Stimulated activated CD4-positive, alpha-beta T cell treated with anti-CD3 and anti-CD28 coated beads, Interleukin-1b, Interleukin-23, amount 100 ng/mL, for 1 hour (primary cell): Measurements from ENCODE around the gene CSF3R.

Experiments
- DNase-seq, 2 donors: peaks; one replicate each; pipeline ENCODE4 v3.0.0-alpha.2; 2020; ENCODE audit warnings: low read depth in 2 of 2

The CSF3R gene

DNA sequence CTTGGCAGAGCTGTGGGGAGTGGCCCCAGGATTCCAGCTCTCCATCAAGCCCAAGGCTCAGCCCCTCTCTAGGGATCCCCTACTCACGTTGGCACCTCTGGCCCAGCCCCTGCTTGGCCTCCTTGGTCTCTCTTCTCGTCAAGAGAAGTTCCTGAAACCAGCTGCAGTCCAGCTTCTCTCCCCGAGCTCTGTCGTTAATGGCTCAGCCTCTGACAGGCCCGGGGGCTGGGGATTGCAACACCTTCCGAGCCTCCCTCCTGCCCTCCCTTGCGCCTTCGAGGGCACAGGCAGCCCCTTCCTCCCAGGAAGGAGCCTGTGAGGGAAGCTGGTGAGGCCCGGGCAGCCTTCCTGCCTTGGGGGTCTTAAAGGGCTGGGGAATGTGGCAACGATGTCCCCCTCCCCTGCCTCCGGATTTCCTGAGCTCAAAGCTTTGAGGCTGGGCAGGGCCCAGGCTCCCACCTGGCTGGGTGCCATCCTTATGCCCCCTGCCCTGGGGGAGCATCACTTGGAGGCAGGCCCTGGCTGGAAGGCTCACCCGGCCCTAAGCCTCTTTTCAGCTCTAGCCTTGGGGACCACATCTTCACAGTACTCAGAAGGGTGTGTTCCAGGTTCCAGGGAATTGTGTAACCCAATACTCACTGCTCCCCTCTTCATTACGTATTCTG is at the start of gene CSF3R:
TSS of gene CSF3R (minus strand) at position 190 of the 665 bp plus-strand sequence. CDS start 3,417 bp downstream, outside the sequence.
- DNase-seq: no peak

DNA sequence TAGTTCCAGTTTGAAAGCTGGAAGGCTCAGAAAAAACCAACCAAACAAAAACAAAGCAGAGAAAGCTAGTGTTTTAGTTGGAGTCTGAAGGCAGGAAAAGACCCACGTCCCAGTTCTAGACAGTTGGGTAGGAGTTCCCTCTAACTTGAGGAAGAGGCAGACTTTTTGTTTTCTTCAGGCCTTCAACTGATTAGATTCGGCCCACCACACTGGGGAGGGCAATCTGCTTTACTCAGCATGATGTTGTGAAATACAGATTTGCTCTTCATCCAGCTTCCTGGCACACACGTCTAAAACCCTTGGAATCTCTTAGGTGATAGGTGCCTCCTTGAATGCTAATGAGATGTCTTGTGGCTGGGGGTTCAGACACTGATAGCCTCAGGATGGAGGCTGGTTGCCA is 49.1 kb upstream of the CSF3R start:
- no peak for DNase-seq

DNA sequence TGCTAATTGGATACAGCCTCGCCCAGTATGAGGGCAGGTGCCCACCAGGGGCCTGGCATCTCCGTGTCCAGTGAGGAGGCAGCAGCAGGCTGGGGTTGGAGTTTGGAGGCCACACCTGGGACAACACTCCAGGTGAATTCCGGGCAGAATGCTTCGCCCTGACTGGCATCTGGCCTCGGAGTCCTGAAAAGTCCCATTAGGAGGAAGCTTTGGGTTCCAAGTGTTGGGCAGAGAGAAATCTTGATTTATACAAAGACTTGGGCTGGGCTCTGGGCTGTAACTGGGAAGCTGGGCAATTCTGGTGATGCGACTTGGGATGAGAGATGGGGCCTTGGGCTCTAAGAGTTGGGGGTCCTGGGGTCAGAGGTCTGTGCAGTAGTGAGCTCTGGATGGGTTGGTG is 48.1 kb upstream of the CSF3R start:
- no peak for DNase-seq

DNA sequence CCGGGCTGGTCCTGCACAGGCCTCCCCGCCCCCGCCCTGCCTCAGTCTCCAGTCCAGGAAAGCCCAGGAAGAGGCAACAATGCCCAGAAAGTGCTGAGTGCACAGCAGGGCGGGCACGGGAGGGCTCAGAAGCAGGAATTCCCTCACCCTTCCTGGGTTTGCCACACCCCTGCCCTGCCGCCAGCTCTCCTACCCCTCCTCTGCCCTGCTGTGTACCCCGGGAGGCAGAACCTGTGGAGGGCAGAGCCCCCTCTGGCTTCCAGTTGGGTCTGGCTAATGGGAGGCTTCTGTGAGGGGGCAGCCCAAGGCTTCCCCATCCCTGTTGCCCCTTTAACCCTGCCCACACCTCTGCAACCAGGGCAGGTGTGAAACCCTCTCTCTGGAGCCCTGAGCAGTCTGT is 47.5 kb upstream of the CSF3R start:
- DNase-seq: no peak

DNA sequence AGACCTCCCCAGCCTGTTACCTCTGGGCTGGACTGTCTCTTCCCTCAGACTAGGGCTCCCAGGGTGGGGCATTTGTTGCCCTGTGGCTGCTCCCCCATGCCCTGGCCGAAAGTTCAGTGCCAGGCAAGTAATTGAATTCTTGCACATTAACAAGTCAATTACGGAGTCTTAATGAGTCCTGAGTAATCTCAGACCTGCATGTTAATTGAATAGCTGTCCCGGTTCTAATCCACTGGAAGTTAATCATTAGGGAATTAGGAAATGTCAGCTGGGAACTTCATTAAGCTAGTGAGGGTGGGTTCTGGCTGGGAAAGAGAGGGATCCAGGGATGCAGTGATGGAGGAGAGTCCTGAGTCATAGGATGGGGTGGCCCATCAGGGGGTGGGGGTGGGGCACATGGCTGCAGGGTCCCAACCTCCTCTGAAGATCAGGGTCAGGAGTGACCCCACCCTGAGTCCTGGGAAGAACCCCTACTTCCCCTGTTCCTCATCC is 47.1 kb upstream of the CSF3R start:
- no peak for DNase-seq

DNA sequence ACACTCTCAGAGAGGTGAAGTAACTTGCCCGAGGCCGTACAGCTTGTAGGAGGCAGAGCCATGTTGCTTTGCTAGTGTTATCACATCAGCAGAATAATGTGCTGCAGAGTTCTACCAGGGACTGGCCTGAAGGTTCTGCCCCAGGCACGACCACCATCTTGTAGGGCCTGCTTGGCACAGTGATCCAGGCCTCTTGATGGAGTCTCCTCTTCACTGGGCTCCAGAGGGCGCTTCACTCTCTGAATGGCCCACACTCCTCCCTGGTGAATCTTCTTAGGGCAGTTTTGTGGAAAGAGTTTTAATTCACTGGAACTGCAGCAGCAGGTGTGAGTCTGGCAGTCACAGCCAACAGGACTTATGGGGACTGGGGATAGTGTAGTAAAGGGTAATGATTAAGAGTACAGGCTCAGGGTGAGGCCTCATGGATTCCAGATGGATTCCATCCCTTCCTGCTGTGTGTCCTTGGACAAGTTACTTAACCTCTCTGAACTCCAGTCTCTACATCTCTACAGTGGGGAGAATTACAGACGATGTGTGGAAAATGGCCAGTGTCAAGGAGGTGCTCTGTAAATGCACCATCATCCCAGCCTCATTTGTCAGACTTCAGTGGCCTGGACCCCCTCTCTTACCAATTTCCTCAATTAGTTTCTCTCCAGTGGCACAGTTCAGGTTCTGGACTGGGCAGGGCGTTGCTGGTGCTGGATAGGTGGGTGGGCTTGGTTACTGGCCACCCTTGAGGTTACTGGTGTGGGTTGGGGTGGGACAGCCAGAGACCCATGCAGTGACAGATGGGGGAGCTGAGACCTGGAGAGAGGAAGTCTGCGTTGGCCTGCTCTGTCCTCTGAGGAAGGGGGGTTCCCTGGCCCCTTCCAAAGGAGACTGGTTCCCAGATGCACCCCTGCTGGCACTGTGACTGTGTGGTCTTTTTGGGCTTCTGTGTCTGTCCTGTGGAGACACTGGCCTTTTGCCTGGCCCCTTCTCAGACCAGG is 45.9 kb upstream of the CSF3R start:
- no peak for DNase-seq

DNA sequence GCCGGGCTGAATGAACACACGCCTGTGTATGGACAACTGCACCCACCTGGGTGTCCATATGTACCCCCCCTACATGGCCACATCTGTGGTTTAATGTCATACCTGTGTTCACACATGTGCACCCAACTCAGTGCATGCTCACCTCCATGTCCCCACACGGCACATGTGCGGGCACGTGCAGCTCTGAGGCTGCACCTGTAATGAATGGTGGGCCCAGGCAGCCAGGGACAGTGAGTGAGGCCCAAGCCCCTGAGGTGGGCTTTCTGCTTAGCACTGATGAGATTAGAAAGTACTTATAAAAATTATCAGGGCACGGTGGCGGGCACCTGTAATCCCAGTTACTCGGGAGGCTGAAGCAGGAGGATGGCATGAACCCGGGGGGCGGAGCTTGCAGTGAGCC is 42.5 kb upstream of the CSF3R start:
- DNase-seq: no peak

DNA sequence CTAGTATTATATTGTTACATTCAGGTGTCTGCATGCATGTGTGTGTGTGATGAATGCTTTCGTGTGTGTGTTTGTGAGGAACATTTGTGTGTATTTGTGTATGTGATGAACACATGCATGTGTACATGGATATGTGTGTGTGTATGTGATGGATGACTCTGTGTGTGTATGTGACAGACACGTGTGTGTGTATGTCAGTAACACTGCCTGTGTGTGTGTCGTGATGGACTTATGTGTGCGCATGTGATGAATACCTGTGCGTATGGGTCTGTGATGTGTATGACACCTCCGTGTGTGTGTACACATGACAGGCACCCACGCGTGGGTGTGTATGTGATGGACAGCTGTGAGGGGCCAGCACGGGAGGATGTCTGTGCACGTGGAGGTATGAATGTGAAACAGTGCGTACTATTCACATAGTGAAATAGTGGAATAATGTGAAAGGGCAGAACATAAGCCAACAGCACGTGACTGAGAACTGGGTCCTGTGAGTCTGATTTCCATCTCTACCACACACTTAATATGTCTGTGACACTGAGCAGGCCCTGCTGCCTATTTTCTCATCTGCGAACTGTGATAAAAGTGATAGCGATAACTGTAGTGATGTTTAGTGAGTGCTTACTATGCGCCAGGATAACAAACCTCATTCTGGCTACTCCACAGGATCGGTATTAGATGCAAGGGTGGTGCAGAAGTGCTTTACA is 41.8 kb upstream of the CSF3R start:
- no peak for DNase-seq

DNA sequence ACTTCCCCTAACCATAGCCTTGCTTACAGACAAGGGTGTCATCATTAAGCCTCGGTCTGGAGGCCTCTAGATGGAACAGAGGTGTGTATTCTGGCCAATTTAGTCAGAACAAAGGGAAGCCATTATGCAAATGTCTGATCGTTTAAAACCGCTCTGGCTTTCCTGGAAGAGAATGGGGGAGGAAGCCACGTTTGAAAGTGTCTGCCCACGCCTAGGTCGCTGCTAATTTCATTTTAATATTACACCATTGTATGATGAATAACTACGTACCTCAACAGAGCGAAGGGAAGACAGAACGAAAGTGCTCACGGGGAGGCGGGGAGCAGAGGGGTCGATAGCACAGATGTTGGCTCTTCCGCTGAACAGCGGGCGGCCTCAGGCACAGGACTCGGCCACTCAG is 41.1 kb upstream of the CSF3R start:
- no peak for DNase-seq

DNA sequence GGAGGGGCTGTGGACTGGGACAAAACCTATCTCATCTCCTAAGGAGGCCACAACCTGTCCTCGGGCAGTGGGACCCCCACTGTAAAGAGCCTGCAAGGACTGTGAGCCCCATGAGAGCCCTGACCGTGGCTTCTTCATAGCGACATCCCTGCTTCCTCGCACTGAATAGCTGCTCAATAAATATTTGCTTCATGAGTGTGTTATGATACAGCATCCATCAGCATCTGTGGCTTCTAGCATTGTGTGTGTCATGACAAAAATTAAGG is 40.5 kb upstream of the CSF3R start:
- no peak for DNase-seq

DNA sequence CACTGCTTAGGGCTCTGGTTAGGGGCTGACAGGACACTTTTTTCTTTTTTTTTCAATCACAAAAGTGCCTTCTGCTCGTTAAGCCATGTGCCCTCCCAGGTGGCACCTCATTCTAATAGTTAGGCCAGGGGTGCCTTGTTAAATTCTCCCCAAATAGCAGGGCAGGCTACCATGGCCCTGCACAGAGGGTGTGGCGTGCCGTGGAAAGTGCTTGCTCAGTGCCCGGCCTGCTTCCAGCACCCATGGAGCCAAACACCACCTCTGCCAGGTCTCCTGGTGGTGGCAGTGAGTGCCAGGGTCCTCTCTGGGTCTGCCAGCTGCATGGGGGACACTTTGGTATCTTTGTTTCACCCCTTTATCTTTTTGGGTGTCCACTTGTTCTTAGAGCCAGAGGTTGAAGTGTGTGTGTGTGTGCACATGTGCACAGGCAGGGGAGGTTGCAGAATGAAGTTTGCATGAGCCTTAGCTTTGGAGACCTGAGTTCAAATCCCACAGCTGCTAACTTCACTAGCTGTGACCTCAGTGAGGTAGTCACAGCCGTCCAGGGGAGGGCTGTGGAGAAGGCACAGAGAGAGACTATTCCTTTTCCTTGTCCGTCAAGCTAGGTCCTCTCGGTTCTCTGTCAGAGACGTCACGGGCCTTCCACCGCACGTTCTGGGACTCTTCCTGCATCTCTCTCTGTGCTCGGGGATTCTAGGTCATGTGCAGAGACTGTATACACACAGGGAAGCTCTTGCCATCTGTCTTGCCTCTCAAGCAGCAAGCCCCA is 39.9 kb upstream of the CSF3R start:
- DNase-seq: no peak

DNA sequence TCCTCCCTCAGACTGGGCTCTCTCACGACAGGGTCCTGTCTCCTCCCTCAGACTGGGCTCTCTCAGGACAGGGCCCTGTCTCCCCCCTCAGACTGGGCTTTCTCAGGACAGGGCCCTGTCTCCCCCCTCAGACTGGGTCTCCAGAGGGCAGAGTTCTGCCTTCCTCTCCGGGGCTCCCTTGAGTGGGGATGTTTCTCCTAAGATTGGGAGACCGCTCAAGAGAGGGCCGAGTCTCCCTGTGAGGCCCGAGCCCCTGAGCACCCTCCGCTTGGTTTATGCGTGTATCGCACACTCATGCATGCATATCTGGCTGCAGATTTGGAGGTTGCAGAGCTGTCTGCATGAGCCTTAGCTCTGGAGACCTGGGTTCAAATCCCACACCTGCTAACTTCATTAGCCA is 39.3 kb upstream of the CSF3R start:
- no peak for DNase-seq

DNA sequence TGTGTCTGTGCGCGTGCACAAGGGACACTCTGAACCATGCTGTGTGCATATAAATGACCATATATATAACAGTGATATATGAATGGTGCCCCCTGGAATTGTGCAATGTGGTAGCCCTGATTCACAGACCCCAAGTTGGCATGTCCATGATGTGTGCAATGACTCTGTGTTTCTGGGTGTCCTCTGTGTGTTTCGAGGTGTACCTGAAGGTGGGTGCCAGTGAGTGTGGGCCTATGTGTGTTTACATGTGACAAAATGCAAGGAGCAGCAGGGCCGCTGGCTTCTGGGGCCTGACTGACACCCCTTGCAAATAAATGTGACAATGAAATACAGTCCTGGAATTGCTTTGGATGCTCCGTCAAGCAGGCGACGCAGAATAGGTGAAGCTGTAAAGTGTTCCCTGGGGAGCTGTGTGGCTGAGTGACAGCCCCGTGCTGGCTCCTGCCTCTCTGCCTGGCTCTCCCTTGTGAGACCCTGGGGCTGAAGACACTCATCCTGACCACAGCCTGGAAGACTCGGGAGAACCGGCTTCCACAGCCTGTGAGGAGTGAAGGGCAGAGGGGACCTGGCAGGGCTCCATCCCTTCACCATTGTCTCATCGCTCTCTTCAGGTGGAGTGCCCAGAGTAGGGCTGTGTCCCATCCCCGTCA is 38.2 kb upstream of the CSF3R start:
- no peak for DNase-seq

DNA sequence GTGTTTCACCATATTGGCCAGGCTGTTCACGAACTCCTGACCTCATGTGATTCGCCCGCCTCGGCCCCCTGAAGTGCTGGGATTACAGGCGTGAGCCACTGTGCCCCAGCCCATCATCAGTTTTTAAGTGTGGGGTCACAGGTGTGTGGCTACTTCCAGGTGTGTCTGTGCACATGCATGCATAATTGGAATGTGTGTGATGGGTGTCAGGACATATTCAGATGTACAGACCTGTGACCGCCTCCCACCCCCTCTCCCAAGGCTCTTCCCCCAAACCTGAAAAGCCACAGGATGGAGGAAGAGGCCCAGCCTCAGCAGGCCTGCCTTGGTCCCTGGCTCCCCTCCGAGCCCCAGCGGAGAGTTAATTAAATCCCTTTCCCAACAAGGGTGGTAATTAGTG is 37.3 kb upstream of the CSF3R start:
- DNase-seq: no peak

DNA sequence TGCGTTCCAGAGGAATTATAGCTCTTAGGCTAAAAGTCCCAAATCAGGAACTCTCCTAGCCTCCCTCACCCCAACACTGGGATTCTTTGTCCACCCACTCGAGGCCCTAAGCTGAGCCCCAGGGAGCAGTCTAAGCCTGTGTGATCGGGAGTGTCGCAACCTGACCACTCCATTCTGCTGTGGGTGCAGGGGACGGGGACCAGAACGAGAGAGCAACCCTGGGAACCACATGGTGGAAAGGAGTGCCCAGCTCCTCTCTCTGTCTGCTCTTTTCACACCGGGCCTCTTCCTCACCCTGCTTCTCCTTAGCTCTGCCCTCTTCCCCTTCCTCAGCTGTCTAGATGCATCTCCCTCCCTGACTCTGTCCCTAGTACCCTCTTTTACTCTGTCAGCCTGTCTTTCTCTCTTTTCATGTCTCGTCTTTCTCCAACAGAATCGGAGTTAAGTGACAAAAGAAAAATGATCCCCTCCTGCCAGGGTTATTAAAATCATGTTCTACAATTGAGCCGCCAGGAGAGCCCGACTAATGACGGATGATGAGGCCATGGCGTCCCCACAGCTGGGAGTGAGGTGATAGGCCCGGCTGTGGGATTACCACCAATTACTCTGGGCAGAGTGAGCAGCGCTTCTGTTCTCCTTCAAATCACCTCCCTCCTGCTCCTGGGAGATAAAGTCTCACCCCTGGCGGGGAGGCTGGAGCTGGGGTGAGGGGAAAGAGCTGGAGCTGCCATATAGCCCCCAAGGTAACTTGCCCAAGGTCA is 34.5 kb upstream of the CSF3R start:
- no peak for DNase-seq

DNA sequence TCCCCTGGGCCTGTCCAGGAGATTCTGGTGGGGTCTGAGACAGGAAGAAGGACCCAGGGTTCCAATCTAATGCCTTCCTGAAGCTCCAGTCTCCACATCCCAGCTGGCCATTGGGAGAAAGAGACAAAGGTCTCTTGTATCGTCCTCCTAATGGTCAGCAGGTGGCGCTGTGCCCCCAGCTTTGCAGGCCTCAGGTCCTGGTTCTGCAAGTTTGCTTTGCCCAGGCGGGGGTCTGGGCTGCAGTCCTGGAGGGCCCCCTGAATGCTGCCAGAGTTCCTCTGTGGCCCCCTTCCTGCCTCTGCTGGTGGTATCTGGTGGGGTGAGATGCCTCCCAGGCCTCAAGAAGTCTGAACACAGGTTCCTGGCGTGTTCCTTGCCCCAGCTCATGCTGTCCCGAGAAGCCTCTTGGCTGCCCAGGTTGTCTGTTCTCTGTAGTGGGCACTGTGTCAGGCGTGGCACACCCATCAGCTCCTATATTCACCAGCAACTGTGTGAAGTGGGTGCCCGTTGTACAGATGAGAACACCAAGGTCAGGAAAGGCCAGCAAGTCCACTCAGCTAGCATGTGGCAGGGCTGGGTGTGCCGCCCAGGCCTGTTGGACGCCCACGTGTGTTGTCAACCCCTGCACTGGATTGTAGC is 33.8 kb upstream of the CSF3R start:
- DNase-seq: no peak

DNA sequence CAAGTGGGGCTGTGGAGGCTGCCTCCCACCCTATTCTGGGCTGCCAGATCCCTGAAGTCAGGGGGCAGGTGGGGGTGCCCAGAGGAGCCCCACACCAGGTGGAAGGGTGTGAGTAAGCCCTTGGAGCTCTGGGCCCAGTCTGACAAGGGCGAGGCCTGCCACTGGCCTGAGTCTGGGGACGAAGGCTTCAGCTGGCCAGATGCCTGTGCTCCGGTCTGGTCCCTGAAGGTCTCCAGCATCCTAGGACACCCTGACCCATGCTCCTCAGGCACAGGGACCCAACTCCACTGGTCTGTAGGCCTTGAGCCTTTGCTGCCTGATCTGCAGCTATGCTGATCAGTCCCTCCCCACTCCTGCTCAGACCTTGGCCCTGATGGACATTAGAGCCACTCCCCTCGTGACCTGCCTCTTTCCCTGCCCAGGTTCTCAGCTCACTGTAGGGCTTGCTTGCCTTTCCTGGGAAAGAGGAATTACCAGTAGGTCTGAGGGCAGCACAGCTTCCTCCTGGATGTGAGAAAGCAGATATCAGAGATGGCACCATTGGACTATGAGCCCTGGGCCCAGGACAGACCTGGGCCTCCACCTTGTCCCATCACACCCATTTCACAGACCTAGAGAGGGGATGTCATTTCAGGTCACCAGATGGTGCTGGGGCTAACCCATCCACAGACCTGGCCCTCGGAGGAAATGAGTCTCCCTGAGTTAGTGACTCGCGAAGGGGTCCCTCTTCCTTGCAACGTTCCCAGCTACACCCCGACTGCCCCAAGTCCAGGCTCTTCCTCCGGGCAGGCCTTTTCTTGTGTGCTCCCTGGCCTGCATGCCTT is 32.8 kb upstream of the CSF3R start:
- DNase-seq: no peak

DNA sequence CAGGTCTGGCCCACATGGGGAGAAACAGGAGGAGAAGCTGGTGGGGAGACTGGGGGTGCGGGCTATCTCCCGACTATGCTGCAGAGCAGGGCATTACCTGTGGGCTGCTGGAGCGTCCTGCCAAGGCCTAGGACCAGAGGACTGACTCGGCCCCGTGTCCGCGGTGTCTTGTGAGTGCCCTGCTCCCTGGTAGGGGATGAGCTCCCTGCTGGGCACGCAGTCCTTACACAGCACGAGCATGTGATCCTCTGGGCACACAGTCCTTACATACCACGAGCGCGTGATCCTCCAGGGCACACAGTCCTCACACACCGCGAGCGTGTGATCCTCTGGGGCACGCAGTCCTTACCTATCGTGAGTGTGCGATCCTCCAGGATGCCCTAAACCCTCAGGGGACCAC is 31.8 kb upstream of the CSF3R start:
- no peak for DNase-seq
